ENCODE data around the gene ZNF597. TPM values are rescaled to one million over a fixed set of nuclear protein-coding genes. Genes with fewer than 3 reads are reported as not detected.

The ZNF597 gene
- polyA plus RNA-seq, 4 donors = 0.45 to 3.8 (median 0.88) TPM

DNA sequence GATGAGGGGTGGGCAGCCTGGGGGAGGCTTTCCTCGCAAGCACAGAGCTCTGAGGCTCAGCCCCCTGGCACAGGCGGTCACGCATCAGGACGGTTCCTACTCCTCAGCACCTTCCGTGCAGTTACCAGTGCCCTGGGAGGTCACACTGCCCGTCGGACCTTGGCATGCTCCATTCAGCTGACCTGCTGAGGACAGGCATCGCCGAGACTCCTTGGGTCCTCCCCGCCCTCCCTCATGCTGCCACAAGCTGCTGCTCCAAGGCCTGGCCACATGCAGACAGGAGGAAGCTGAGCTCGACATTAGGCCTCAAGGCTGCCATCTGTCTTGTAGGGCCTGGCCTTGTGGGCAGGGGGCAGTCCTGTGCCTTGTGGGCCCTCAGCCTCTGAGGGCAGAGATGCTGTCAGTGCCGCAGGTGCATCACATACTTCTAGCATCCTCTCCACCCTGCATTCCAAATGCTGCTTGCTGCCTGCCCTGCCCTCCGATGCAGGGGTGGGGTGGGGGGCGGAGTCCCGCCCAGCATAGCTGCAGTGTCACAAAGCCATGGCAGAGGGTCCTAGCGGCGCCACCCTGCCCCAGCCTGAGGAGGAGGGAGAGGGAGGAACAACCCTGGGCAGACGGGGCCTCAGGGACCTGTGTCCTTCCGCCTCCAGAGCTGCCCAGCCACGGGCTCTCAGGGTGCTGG lies 42.7 kb upstream of the ZNF597 start:
- H3K4me3 ChIP-seq (ENCODE audit: low read depth in 1 of 3, low read length in 3 of 3) = no peak overlapping the region
- no peaks in the 10 kb centered on the region for H3K27me3 ChIP-seq (ENCODE audit: control insufficient read depth in 3 of 3, insufficient read depth in 3 of 3, low read length in 3 of 3)
- no peak overlapping the region for H3K27ac ChIP-seq (ENCODE audit: low read depth in 1 of 3, low read length in 2 of 3)
- H3K9me3 ChIP-seq (ENCODE audit: control insufficient read depth in 2 of 2, insufficient read depth in 1 of 2, low read depth in 1 of 2, low read length in 1 of 2) = no peaks in the 10 kb centered on the region
- DNase-seq (no peak), FAIRE-seq (no peak)
- 92 to 94% (median 93%) methylated on average over 20 of the region's 20 CpGs for WGBS, 3 donors
- H3K4me1 ChIP-seq (ENCODE audit: control insufficient read depth in 3 of 3, insufficient read depth in 2 of 3, low read depth in 1 of 3, low read length in 2 of 3) = no peaks in the 10 kb centered on the region
- peaks cover 16 to 73% (median 17%) of the 10 kb centered on the region in 3 donors for H3K36me3 ChIP-seq (ENCODE audit: control insufficient read depth in 3 of 3, insufficient read depth in 2 of 3, low read depth in 1 of 3, low read length in 3 of 3)

DNA sequence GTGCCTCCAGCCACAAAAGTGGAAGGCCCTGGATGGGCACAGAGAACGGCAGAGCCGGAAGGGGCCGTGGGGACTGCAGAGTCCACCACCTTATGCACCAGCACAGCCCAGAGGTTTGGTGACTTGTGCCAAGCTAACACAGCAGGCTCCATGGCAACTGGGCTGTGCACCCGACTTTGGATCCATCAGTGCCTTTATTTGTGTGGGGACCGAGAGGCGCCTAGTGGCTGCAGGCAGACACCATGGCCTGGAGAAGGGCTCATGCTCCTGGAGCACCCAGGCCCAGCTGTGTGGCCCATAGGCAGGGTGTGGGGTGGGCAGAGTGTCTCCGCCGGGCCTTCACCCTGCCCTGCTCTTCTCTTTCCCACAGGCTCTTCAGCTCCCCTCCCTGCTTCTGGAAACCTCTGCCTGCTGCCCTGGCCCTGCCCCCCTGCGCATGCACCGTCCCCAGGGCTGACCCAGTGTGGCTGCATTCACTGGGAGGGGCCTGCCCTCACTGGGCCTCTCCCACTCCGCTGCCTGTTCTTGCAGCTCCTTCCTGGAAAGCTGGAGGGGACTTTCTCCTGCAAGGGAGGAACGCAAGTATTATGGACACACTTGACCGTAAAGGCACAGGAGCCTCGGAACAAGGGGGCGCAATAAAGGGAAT lies 41.9 kb upstream of the ZNF597 start:
- 89 to 96% (median 89%) methylated on average over 13 to 15 of the region's 15 CpGs for WGBS, 3 donors
- H3K36me3 ChIP-seq (ENCODE audit: control insufficient read depth in 3 of 3, insufficient read depth in 2 of 3, low read depth in 1 of 3, low read length in 3 of 3) = peaks cover 16 to 79% (median 17%) of the 10 kb centered on the region in 3 donors
- no peaks in the 10 kb centered on the region for H3K27me3 ChIP-seq (ENCODE audit: control insufficient read depth in 3 of 3, insufficient read depth in 3 of 3, low read length in 3 of 3)
- FAIRE-seq = no peak
- no peak overlapping the region for H3K27ac ChIP-seq (ENCODE audit: low read depth in 1 of 3, low read length in 2 of 3)
- H3K4me3 ChIP-seq (ENCODE audit: low read depth in 1 of 3, low read length in 3 of 3) = no peak overlapping the region
- H3K9me3 ChIP-seq (ENCODE audit: control insufficient read depth in 2 of 2, insufficient read depth in 1 of 2, low read depth in 1 of 2, low read length in 1 of 2) = no peaks in the 10 kb centered on the region
- H3K4me1 ChIP-seq (ENCODE audit: control insufficient read depth in 3 of 3, insufficient read depth in 2 of 3, low read depth in 1 of 3, low read length in 2 of 3) = no peaks in the 10 kb centered on the region
- no peak for DNase-seq

DNA sequence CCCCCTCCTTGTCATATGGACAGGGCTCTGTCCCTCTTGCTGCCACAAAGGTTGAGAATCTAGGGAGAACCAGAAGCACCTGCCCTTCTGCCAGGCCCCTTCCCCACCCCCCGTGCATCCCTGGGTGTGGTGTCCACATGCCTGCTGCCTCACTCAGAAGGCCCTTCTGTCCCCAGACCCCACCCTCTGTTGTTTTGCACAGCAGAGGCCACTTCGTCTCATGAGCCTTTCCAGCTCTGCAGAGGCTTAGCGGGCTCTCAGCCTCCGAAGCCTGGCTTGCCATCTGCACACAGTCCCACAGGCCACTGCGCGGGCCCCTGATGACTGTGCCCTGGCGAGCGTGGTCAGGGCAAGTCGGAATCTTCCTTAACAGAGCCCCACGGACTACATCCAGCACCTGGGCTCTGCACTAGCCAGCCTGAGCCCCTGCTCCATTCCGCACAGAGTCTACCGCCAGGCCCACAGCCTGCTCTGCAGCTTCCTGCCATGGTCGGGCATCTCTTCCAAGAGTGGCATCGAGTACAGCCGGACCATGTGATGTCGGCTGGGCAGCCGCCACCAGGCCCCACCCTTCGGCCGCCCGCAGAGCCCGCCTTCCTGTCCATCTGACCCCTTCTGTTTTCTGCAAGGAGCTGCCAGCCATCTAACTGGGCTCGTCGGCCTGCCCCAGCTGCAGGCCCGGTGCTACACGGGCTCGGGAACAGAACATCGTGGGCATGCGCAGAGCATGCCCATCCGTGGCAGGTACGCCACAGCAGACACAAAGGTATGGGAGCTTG lies 41.2 kb upstream of the ZNF597 start:
- H3K9me3 ChIP-seq (ENCODE audit: control insufficient read depth in 2 of 2, insufficient read depth in 1 of 2, low read depth in 1 of 2, low read length in 1 of 2) = no peaks in the 10 kb centered on the region
- H3K27me3 ChIP-seq (ENCODE audit: control insufficient read depth in 3 of 3, insufficient read depth in 3 of 3, low read length in 3 of 3) = no peaks in the 10 kb centered on the region
- DNase-seq = no peak
- peaks cover 19 to 85% (median 19%) of the 10 kb centered on the region in 3 donors for H3K36me3 ChIP-seq (ENCODE audit: control insufficient read depth in 3 of 3, insufficient read depth in 2 of 3, low read depth in 1 of 3, low read length in 3 of 3)
- 91 to 92% (median 91%) methylated on average over 30 of the region's 30 CpGs for WGBS, 3 donors
- no peak overlapping the region for H3K4me3 ChIP-seq (ENCODE audit: low read depth in 1 of 3, low read length in 3 of 3)
- no peak for FAIRE-seq
- no peaks in the 10 kb centered on the region for H3K4me1 ChIP-seq (ENCODE audit: control insufficient read depth in 3 of 3, insufficient read depth in 2 of 3, low read depth in 1 of 3, low read length in 2 of 3)
- H3K27ac ChIP-seq (ENCODE audit: low read depth in 1 of 3, low read length in 2 of 3) = no peak overlapping the region

DNA sequence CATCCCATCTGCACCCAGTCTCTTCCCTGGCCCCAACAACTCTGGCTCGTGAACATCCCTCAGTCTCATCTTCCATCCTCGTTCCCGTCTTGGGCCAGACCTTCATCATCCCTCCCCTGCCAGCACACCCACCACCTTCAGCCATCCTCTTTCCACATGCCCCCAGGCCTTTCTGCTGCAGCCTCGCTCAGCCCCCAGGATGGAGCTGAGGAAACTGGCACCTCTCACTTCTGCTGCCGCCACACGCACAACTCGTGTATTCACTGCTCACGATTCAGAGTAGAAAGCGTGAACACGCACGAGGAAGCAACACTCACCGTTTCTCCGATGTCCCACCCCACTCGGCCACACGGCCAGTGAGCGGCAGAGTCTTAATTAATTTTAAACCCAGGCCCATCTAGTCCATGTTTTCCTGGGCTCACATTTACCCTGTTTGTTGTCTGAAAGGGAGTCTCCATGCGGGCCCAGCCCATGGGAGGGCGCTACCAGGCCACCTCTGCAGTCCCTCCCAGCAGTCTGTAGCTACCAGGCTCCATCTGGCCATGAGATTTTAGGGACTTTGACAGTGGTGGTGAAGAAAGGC lies 39.4 kb upstream of the ZNF597 start:
- 94 to 96% (median 95%) methylated on average over 18 of the region's 18 CpGs for WGBS, 3 donors
- no peak for DNase-seq

DNA sequence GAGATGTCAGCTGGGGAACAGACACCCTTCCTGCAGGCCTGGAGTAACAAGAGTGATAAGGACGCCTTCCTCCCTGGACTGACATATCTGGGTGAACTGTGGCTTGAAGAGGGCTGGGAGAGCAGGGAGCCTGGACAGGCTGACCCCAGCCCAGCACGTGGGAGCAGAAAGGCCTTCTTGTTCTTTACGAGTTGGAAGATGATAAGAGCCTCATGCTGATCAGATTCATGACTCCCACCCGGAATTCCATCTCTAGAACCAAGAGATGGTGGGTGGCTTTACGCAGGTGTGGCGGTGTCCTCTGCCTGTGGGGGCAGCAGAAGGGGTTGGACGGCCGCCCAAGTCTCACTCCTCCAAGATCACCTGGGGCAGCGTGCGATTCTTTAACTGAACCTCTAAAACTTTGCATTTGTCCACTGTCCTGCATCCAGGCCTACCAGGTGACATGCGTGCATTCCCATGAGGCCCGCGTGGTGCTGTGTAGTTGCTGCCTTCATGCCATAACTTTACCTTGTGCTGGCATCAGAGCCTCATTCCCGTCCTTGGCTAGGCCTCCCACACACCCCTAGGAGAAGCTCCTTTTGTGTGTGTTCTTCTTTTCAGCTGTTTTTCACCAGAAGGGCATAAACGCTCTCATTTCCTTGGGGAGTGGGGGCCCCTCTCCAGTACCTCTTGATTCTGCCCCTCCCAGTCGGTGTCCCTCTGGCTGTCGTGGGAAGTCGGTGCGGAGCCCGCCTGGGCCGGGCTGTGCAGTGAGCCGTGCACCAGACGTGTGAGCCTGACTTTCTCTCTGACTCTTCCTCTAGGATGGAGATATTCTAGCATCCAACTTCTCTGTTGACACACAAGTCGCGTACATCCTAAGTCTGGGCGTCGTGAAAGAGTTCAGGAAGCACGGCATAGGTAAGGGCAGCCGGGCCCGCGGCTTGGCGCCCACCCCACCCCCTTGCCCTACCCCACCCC lies 38.7 kb upstream of the ZNF597 start:
- Histone ChIP-seq H3K27me3 (ENCODE audit: control insufficient read depth in 3 of 3, insufficient read depth in 3 of 3, low read length in 3 of 3) (no peaks in the 10 kb centered on the region), H3K36me3 (ENCODE audit: control insufficient read depth in 3 of 3, insufficient read depth in 2 of 3, low read depth in 1 of 3, low read length in 3 of 3) (peaks cover 17 to 90% (median 20%) of the 10 kb centered on the region in 3 donors), H3K9me3 (ENCODE audit: control insufficient read depth in 2 of 2, insufficient read depth in 1 of 2, low read depth in 1 of 2, low read length in 1 of 2) (no peaks in the 10 kb centered on the region), H3K4me1 (ENCODE audit: control insufficient read depth in 3 of 3, insufficient read depth in 2 of 3, low read depth in 1 of 3, low read length in 2 of 3) (no peaks in the 10 kb centered on the region), H3K27ac (ENCODE audit: low read depth in 1 of 3, low read length in 2 of 3) (no peak overlapping the region), H3K4me3 (ENCODE audit: low read depth in 1 of 3, low read length in 3 of 3) (no peak overlapping the region)
- FAIRE-seq (no peak), DNase-seq (no peak)
- WGBS, 3 donors = 93 to 97% (median 95%) methylated on average over 32 of the region's 32 CpGs

More for the DNA sequence above, 39.4 kb upstream of the ZNF597 start:
- FAIRE-seq = no peak
- no peaks in the 10 kb centered on the region for H3K9me3 ChIP-seq (ENCODE audit: control insufficient read depth in 2 of 2, insufficient read depth in 1 of 2, low read depth in 1 of 2, low read length in 1 of 2)
- no peaks in the 10 kb centered on the region for H3K27me3 ChIP-seq (ENCODE audit: control insufficient read depth in 3 of 3, insufficient read depth in 3 of 3, low read length in 3 of 3)
- H3K27ac ChIP-seq (ENCODE audit: low read depth in 1 of 3, low read length in 2 of 3) = no peak overlapping the region
- H3K4me3 ChIP-seq (ENCODE audit: low read depth in 1 of 3, low read length in 3 of 3) = no peak overlapping the region
- H3K4me1 ChIP-seq (ENCODE audit: control insufficient read depth in 3 of 3, insufficient read depth in 2 of 3, low read depth in 1 of 3, low read length in 2 of 3) = no peaks in the 10 kb centered on the region
- H3K36me3 ChIP-seq (ENCODE audit: control insufficient read depth in 3 of 3, insufficient read depth in 2 of 3, low read depth in 1 of 3, low read length in 3 of 3) = peaks cover 20 to 96% (median 20%) of the 10 kb centered on the region in 3 donors

DNA sequence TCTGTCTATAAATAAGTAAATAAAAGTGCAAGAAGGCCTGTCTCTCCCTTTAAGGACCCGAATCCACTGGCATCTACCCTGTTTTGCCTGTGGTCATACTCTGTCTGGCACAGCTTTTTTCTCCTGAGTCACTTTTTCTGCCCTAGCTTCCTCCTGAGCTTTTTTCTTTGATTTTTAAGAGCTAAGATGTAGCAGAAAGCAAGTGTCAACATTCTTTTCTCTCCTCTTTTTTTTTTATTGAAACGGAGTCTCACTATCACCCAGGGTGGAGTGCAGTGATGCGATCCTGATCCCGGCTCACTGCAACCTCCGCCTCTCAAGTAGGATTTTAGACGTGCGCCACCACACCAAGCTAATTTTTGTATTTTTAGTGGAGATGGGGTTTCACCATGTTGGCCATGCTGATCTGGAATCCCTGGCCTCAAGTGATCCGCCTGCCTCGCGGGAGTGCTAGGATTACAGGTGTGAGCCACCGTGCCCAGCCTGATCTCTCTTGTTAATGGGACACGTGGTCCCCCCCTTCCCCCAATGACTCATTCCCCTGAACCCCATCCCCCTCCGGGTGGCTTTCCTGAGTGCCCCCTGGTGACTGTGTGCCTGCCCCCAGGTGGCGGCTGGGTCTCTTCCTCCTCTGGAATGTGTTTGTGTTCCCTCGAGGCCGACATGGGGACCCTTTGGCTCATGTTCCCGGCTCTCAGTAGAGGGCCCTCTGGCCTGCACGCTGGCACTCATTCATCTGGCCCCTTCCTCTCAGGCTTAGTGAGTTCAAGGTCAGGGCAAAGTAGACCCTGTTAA lies 37.8 kb upstream of the ZNF597 start:
- Histone ChIP-seq H3K4me1 (ENCODE audit: control insufficient read depth in 3 of 3, insufficient read depth in 2 of 3, low read depth in 1 of 3, low read length in 2 of 3) (no peaks in the 10 kb centered on the region), H3K4me3 (ENCODE audit: low read depth in 1 of 3, low read length in 3 of 3) (no peak overlapping the region), H3K9me3 (ENCODE audit: control insufficient read depth in 2 of 2, insufficient read depth in 1 of 2, low read depth in 1 of 2, low read length in 1 of 2) (no peaks in the 10 kb centered on the region), H3K36me3 (ENCODE audit: control insufficient read depth in 3 of 3, insufficient read depth in 2 of 3, low read depth in 1 of 3, low read length in 3 of 3) (peaks cover 14 to 84% (median 22%) of the 10 kb centered on the region in 3 donors), H3K27ac (ENCODE audit: low read depth in 1 of 3, low read length in 2 of 3) (no peak overlapping the region), H3K27me3 (ENCODE audit: control insufficient read depth in 3 of 3, insufficient read depth in 3 of 3, low read length in 3 of 3) (no peaks in the 10 kb centered on the region)
- FAIRE-seq (no peak), DNase-seq (no peak)
- 71 to 82% (median 78%) methylated on average over 18 of the region's 18 CpGs for WGBS, 3 donors

DNA sequence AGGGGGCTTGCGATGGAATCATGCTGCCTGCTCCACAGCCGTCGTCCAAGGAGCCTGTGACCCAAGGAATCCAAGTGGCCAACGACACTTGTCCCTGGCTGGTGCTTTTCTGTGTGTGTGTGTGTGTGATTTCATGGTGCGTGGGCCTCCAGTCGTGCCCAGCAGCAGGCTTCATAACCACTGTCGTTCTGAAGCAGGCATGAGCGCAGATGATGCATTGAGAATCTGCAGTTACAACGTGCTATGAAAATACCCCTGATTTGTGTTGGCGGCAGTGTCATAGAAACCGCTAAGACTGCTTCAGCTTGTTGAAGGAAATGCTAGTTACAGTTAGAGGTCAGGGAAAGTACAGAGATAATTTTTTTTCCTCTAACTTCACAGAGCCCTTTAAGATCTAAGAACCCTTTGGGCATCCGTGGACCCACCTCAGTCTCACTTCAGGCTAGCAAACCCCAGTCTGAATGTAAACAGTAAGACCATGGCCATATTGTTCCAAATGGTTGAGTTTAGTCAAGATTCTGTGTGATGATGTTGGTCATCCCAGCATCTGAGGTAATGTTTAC lies 36.4 kb upstream of the ZNF597 start:
- Histone ChIP-seq H3K36me3 (ENCODE audit: control insufficient read depth in 3 of 3, insufficient read depth in 2 of 3, low read depth in 1 of 3, low read length in 3 of 3) (peaks cover 14 to 81% (median 15%) of the 10 kb centered on the region in 3 donors), H3K4me1 (ENCODE audit: control insufficient read depth in 3 of 3, insufficient read depth in 2 of 3, low read depth in 1 of 3, low read length in 2 of 3) (peaks cover 0 to 8% (median 3%) of the 10 kb centered on the region in 3 donors), H3K9me3 (ENCODE audit: control insufficient read depth in 2 of 2, insufficient read depth in 1 of 2, low read depth in 1 of 2, low read length in 1 of 2) (no peaks in the 10 kb centered on the region), H3K27me3 (ENCODE audit: control insufficient read depth in 3 of 3, insufficient read depth in 3 of 3, low read length in 3 of 3) (no peaks in the 10 kb centered on the region), H3K27ac (ENCODE audit: low read depth in 1 of 3, low read length in 2 of 3) (no peak overlapping the region), H3K4me3 (ENCODE audit: low read depth in 1 of 3, low read length in 3 of 3) (no peak overlapping the region)
- DNase-seq (no peak), FAIRE-seq (no peak)
- WGBS, 3 donors = 84 to 90% (median 84%) methylated on average over 12 of the region's 12 CpGs
